Effector CD8-positive, alpha-beta T cell (primary cell): ENCODE results near the gene THADA.

ENCODE experiments used
- DNase-seq: peaks from one replicate; lab custom pipeline; 2025; lab: John Stamatoyannopoulos, UW

The THADA gene

DNA sequence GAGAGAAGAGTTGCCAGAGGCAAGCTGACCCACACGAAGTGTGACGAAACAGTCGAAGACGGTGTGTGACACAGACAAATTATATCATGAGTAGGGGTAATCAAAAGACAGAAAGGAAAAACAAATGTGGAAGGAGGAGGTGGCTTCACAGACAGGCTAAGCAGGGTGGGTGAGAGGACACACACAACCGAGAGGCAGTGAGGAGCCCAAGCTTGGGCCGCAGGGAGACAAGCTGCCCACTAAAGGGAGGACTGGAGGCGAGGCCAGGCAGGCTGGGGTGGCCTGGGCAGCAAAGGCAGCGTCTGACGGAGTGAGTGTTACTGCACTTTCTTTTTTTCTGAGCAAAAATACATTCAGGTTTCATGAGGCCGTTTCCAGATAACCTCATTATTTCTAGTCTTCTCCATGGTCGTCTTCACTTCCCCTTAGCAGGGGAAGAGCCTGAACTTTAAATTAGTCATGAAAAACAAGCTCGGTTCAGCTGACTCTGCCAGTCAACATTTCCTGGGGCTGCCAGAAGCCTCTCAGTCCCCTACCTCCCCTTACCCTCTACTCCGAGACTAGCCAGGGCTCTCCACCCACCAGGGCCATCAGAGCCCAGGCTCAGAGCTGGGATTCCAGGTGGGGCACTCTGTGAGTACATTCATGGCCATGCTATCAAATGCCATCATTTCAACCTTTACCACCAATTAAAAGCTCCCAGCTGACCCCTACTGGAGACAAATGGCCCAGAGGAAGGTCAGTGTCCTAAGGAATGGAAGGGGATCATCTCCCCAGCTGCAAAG, 355.7 kb downstream of the THADA start:
- DNase-seq: no peak

DNA sequence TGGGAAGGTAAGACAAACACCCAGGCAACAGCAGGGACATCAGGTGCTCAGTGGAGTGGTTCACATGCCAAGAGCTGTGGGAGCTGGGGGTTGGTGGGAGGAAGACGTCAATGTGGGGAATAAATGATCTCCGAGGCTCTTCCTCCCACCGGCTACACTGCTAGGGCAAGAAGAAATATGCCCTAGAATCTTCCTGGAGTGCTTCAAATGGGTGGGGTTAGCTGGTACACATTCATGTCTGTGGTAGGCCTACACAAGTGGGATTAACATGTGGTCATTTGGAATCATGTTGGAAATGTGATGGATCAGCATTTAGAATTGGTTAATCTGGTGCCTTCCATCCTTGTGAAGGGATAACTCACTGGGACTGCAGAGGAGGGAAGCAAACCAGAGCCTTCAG, 357.0 kb downstream of the THADA start:
- DNase-seq: no peak

DNA sequence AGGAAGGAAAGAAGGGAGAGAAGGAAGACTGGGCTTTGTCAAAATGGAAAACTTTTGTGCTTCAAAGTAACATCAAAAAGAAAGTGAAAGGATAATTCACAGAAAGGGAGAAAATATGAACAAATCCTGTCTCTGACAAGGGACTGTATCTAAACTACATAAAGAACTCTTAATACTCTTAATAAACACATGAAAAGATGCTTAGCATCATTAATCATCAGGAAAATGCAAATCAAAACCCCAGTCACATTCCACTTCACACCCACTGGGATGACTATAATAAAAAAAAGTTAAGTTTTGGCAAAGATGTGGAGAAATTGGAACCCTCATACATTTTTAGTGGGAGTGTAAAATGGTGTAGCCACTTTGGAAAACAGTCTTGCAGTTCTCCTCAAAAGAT, 357.7 kb downstream of the THADA start:
- DNase-seq: no peak

DNA sequence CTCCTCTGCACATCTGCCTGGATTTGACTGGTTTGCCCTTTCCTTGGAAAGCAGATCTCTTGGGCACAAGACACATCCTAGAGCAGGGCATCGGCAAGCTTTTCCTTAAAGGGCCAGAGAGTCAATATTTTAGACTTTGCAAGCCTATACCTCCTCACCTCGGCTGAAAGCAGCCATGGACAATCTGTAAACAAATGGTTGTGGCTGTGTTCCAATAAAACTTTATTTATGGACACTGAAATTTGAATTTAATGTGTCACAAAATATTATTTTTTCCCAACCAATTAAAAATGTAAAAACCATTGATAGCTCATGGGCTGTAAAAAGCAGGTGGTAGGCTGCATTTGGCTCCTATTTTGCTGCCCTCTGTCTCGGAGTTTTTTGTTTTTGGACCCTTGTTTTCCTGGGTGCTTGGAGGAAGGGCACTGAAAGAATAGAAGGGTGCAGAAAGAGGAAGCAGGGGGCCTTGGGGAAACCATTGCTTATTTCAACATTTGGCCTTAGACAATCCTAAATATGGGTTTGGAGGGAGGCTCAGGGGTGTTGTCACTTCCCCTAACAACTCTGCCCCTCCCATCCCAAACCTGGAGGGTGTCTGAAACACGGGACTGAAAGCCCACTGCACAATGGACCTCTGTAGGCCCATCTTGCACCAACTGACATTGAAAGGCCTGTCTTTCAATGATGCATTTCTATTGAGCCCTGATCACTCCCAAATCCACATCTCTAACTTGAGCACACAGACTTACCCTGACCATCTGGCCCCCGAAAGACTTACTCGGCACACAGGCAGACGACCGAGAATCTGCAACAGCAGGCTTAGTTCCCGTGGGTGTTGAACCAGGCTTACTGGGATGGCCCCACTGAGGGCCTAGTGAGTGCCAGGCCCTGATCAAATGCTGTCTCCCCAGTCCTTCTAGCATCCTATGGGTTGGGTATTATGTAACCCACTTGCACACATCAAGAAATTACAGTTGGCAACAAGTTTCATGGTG, 362.3 kb downstream of the THADA start:
- DNase-seq: no peak

DNA sequence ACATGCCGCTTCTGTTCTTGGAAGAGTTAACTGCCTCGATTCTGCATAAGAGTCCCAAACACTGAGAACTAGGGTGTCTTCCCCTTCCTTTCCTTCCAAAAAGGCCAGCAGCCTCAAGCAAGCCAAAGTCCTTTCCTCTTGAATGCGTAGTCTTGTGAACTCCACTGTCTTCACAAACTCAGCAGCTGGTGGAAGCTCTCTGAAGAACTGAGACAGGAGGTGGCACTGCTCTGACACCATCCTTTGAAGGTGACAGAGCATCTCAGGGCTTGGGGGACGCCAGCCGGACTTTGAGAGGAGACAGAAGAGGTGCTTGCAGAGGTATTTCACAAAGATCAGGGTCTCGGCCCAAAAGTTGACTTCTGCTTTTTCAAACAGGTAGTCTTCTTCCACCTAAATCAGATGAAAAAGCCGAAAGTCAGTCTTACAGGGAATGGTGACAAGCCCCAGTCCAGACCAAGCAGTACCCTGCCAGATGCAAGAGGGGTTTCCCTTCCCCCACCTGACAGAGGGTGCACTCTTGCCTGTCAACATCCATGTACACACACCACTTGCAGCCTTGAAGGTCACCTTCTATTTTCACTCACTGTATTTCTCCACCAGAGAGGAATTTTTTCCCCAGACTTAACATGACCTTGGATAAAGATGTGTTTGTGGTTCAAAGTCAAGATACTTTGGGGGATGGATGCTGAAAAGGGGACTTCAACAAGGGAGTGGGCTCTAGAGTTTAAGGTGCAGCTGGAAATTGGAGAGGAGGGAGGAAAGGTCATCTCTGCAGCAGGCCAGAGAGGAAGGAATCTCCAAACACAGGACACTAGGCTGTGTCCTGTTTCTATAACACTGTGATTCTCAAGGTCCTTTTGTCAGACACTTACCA, 364.6 kb downstream of the THADA start:
- no peak for DNase-seq

DNA sequence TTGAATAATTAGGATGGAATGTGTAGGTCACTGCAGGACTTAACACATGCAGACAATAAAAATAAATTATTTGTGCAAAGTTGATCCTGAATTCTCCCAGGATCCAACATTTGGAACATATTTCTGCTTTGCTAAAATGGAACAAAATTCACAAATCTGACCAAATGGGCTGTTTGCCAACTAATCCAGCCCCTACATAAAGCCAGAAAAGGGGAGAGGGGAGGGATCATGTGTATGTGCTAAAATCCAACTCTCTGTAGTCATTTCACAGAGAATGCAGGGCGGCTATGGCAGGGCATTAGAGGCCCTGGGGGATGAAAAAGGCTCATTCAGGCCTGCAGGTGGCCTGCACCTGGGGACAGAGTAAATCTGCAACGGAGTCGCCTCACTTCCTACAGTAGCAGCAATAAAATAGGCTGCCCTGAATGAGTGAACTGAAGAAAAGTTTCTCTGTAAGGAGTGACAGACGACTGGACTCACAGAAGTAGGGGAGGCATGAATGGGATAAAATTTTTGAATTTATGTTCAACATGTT, 365.4 kb downstream of the THADA start:
- DNase-seq: no peak

DNA sequence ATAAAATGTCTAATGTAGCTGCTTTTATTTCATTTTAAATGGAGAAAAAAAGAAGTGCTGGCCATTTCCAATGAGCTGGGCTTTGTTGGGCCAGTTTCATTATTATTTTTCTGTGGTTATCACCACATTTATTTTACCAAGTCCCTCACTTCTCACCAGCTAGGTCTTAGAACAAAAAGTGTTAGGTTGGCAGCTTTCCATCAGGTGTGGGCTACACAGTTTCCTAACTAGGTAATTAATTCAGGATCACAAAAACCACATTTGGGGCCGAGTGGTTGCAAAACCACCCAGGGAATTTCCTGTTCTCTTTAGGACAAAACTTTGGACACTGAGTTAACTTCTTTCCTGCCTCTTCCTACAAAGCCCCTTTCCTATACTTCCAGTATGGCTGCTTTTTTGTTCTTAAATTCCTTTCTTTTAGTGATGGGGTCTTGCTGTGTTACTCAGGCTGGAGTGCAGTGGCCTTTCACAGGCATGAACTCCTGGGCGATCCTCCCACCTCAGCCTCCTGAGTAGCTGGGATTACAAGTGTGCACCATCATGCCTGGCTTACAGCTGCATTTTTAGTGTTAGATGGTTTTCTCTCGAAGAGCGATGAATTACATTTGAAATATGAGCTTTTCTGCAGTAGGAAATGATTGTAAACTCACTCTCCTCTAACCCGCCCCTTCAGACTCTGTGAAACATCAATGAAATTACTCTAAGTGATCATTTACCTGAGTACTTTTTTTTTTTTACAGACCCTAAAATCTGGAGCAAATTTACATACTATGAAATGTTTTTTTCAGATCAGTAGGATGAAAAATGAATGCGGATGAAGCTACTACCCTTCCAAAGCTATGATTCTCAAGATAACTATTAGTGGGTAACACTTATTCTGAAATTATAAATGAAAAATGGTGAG, 366.8 kb downstream of the THADA start:
- DNase-seq: no peak

DNA sequence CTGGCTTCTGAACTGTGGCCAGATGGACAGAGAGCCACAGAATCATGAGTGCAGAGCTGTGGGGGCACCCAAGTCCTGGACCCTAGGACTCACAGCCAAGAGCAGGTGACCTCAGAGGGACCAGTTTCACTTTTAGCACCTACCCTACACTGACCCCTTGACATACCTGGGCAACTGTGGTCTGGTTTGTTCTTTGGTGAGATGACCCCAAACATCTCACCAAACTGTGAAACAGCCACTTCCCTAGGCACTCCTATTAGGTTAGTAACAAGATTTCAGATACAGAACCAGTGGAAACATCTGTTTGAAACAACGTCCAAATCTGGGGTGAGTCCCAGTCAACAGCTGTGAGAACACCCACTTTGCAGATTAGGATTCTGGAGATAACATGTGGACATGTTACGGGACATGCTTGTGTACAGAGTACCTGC, 367.5 kb downstream of the THADA start:
- no peak for DNase-seq

DNA sequence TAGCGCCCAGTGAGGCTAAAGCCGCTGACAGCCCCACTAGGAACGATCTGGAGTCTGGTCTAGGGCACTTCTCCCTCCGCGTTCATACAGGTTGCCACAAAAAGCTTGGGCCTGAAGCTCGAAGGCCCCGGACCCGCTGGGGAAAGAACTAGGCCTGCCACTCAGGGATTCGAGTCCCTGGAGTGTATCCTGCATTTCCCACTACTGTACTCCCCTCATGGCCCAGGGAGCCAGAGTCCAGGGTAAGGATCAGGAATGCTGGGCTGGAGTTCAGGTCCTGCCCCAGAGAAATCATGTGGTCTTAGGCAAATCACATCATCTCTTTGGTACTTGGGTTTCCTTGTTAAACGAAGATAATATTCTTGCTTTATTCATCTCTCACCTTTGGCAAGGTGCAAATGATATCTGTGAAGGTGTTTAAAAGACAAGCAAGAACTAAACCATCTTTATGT, 368.0 kb downstream of the THADA start:
- DNase-seq: no peak

DNA sequence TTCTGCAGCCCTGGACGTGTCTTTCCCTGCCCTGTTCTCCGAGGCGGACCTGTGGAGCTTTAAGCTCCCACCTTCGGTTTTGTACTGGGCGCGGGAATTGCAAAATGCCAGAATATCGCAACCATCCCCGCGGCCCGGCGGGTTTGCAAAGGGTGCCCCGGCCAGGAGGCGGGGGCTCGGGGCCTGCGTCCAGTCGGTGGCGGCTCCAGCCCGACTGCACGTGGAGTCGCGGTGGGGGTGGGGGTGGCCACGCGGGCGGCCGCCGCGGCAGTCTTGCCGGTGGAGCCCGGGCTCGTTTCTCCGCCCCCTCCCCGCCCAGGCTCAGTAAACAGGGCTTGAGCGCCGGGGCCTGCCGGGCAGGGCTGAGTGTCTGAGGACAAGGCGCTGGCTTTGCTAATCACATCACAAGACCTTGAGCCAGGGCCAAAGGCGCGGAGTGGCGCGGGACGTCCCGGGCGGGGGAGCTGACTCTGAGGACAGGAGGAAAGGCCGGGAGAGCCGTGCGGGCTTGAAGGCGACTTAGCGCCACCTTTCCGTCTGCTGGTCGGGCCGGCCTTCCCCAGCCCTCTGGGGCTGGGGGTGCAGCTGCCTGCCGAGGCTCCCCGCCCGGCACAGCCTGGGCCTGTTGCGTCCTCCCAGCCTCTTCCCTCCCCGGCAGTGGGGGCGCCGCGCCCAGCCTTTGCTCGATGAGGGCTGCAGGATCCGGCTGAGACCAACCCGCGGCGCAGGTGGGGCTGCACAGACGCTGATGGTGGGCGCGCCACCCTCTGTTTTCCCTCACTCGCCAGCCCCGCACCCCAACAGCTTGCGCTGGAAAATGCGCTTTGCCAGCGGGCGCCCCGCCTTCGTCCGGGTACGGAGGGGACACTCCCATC, 368.6 kb downstream of the THADA start:
- DNase-seq: peak; percentile 44

DNA sequence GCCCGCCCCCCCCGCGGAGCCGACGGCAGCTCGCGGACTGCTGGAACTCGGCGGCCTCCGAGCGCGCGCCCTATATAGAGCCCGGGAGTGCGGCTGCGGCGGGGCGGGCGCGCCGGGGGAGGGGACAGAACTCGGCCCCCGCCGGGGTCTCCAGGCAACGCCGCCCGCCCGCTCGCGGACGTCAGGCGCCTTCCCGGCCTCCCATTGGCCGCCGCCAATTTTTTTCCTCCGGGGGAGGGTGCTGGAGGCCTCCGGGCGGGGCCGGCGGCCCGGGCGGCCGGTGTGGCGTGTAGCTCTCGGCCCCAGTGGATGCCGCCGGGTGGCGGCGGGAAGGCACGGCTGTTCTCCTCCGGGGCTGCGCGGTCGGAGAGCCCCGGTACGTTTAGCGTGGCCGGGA, 369.3 kb downstream of the THADA start, which contains the start of gene ZFP36L2:
ZFP36L2 (minus strand) TSS at position 49 of the 397 bp plus-strand sequence. CDS start 291 bp downstream, outside the sequence.
- peak; percentile 90 for DNase-seq

DNA sequence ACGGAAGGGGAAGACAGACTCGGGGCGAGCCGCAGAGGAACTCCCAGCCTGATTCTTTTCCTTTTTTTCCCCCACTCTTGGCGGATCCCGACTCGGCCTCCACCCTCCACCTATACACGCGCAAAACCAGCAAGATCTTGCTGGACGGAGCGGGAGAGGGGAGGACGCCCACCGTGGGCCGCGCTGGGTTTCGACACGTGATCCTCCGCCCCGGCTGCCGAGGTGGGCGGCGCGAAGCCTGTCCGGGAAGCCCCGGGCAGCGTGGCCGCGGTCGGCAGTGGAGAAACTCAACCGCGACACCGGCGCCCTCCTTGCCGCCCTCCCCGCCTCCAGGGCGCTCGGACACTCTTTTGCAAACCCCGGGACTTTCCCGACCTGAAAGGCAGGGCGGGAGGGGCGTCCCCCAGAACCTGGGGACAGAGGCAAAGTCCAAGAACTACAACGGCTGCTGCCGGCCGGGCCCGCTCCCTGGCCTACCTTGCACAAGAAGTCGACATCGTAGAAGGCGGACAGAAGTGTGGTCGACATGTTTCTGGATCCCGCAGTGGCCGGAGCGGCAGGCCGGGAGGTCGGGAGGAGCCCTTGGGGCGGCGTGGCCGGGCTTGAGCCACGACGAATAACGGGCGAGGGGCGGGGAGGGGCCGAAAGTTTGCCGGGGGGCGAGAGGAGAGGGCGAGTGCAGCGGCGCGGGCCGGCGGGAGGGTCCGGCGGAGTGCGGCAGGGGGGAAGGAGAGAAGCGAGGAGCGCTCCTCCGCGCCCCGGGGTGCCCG, 369.9 kb downstream of the THADA start:
- DNase-seq: peak; percentile 52

DNA sequence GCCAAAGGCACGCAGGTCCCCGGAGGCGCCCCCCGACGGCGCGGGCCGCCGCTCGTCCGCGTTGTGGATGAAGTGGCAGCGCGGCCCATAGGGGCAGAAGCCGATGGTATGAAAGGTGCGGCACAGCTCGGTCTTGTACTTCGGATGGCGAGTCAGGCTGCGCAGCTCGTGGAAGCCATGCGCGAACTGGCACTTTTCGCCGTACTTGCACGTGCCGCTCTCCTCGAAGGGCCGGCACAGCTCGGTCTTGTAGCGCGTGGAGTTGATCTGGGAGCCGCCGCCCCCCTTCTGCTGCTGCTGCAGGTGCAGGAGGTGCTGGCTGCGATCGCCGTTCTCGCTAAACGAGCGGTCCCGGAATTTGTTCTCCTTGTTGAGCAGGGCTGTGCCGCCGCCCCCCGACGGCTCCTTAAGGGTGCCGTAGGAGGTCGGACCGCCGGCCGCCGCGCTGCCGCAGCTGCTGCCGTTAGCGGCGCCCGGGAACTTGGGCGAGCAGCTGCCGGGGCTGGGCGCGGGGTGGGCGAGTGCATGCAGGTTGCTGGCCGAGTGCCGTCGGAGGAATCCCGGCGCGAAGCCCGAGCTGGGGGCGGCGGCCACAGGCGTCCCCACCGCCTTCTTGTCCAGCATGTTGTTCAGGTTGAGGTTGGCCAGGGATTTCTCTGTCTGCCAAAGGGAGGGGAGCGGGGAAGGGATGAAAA, 370.6 kb downstream of the THADA start:
- DNase-seq: peak; percentile 53

DNA sequence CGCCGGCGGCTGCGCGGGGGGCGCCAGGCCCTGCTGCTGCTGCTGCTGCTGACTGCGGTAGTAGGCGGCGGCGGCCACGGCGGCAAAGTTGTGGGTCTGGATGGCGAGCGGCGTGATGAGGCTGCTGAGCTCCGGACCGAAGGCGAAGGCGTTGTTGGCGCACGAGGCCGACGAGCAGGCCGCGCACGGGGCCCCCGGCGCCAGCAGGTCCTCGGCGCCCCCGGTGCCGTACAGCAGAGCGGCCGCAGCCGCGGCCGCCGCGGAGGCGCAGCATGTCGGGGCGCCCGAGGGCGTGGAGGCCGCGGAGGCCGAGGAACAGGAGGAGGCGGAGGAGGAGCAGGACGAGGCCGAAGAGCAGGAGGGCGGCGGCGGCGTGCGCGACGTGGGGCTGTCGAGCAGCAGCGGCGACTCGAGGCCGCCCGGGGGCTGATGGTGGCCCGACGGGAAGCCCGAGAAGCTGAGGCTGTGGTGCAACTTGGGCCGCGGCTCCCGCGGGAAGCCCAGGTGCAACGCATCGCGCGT, 371.2 kb downstream of the THADA start:
- peak; percentile 37 for DNase-seq

DNA sequence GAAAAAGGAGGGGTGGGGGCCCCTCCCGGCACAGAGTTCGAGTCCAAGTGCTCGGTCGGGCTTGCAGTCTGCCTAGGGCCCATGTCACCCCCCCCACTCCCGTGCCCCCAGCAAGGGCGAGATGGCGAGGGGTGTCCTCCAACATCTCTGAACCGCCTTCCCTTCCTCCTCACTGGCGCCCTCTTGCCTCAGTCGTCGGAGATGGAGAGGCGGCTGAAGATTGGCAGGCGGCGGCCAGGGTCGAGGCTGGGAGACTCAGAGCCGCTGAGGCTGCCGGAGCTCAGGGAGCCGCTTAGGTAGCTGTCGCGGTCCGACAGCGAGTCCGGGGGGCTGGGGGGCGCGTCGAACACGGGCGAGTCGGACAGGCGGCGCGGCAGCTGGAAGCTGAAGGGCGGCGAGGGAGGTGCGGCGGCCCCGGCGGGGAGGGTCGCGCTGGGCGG, 371.7 kb downstream of the THADA start:
- DNase-seq: peak; percentile 59

DNA sequence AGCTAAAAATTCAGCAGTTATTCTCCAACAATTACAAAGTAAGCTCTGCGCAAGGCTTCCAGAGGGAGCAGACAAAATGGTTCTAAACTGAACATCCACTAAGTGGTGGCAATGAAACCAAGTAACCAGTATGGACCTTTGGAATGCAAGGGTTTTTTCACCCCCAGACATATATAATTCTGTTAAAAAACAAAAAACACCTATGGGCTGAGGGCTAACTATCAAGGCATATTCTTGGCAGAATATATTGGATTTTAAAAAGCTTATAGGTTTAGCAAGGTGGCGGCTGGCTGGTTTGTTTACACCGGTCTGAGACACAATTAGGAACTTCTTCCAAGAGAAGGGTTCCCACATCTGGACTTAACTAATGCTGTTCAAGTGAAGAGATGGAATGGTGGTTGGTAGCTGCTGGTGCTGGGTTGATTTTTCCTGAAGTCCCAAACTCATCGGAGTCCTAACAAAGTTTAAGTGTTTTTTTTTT, 372.3 kb downstream of the THADA start:
- no peak for DNase-seq
